Tibial nerve (tissue), 3 donors: Measurements from ENCODE around the gene DTNB.

Experiments used
- POLR2A ChIP-seq, 2 donors: fragments of 450-650 bp; IDR thresholded peaks; one replicate each; pipeline ENCODE4 v1.6.1; 2017; ENCODE audit warnings: antibody characterized with exemption in 2 of 2, mild to moderate bottlenecking in 2 of 2, moderate library complexity in 2 of 2
- TF ChIP-seq, protein P1 (sequence below), 5 experiments: fragments of 200-600 bp in 3 of 5; fragments of 450-650 bp in 2 of 5; sonication (generic) in 3 of 5; IDR thresholded peaks; one replicate each; pipeline ENCODE4 v1.5.1; 2016 to 2019; ENCODE audit warnings: antibody characterized with exemption in 5 of 5, mild to moderate bottlenecking in 3 of 5, moderate library complexity in 2 of 5

DNA sequence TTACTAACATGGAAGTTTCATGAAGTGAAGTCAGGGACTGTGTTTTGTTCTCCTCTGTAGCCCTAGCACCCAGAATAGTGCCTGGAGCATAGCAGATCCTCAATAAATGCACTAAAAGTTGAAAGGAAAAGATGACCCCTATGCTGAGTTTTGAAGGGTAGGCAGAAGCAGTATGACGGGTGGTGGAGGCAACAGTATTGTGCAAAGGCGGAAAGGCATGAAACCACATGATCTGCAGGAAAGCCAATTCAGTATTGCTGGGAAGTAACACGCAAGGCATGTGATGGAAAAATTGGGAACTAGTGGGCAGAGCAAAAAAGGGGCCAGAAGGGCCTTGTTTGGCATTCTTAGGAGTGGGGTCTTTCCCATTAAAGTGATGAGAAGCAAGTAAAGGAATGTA, 23.1 kb downstream of the DTNB start:
- TF ChIP-seq, protein P1, sequence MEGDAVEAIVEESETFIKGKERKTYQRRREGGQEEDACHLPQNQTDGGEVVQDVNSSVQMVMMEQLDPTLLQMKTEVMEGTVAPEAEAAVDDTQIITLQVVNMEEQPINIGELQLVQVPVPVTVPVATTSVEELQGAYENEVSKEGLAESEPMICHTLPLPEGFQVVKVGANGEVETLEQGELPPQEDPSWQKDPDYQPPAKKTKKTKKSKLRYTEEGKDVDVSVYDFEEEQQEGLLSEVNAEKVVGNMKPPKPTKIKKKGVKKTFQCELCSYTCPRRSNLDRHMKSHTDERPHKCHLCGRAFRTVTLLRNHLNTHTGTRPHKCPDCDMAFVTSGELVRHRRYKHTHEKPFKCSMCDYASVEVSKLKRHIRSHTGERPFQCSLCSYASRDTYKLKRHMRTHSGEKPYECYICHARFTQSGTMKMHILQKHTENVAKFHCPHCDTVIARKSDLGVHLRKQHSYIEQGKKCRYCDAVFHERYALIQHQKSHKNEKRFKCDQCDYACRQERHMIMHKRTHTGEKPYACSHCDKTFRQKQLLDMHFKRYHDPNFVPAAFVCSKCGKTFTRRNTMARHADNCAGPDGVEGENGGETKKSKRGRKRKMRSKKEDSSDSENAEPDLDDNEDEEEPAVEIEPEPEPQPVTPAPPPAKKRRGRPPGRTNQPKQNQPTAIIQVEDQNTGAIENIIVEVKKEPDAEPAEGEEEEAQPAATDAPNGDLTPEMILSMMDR (IDR thresholded peaks at IDR 0.05): no peak
- no peak for TF ChIP-seq POLR2A (IDR thresholded peaks at IDR 0.05)
